Hippocampal formation (tissue), 2 donors: ENCODE data around the gene HOXA2.
A peak's percentile ranks its signal among the peaks of the same experiment; 100 is the strongest.

Source experiments
- DNase-seq, 2 donors: peaks; one replicate each; lab custom pipeline; 2025; lab: John Stamatoyannopoulos, UW

Gene HOXA2

GRCh38 chr7:27102581-27103442 is at the start of gene HOXA2:
Gene HOXA2 (minus strand): TSS chr7:27102683. CDS start chr7:27102500, 183 bp downstream.
- DNase-seq: no peak

GRCh38 chr7:27151341-27151930 is 49.0 kb upstream of the HOXA2 start:
- no peak for DNase-seq

GRCh38 chr7:27150568-27151340 is 48.3 kb upstream of the HOXA2 start:
- peak in 1 of 2 donors; percentile 3 for DNase-seq

GRCh38 chr7:27149842-27150567 is 47.5 kb upstream of the HOXA2 start:
- DNase-seq: no peak

- no peak for DNase-seq
Measured at GRCh38 chr7:27148756-27149641, 46.5 kb upstream of the HOXA2 start.

GRCh38 chr7:27148031-27148755 is 45.7 kb upstream of the HOXA2 start:
- DNase-seq: no peak

- no peak for DNase-seq
Measured at GRCh38 chr7:27147199-27148030, 44.9 kb upstream of the HOXA2 start, which contains the start of gene HOXA6. Gene HOXA6 (minus strand): TSS chr7:27147774. CDS start chr7:27147749, 25 bp downstream.

GRCh38 chr7:27146491-27147198 is 44.2 kb upstream of the HOXA2 start:
- no peak for DNase-seq

- no peak for DNase-seq
Measured at GRCh38 chr7:27145914-27146412, 43.5 kb upstream of the HOXA2 start.

GRCh38 chr7:27145165-27145913 is 42.9 kb upstream of the HOXA2 start:
- no peak for DNase-seq

GRCh38 chr7:27144781-27145164 is 42.3 kb upstream of the HOXA2 start:
- no peak for DNase-seq

- DNase-seq: no peak
Measured at GRCh38 chr7:27143950-27144780, 41.7 kb upstream of the HOXA2 start.

GRCh38 chr7:27143023-27143949 is 40.8 kb upstream of the HOXA2 start, which contains the start of gene HOXA5:
Gene HOXA5 (minus strand): TSS chr7:27143681. CDS start chr7:27143607, 74 bp downstream.
- DNase-seq: no peak

GRCh38 chr7:27142580-27143022 is 40.1 kb upstream of the HOXA2 start:
- DNase-seq: no peak

- DNase-seq: no peak
Measured at GRCh38 chr7:27141923-27142579, 39.6 kb upstream of the HOXA2 start.
